Stimulated activated CD4-positive, alpha-beta T cell treated with anti-CD3 and anti-CD28 coated beads, Interleukin-1b, Interleukin-23, amount 100 ng/mL, for 24 hours (primary cell): ENCODE data around the gene USP44.
"Not testable (repeated sequence)": the region's sequence is repeated elsewhere in the genome, so short reads cannot be mapped to it uniquely, and the experiment has no call there.

Experiments
- DNase-seq, 4 experiments: peaks; one replicate each; pipeline ENCODE4 v3.0.0-alpha.2; 2020; ENCODE audit warnings: low read depth in 4 of 4, low spot score in 1 of 4

USP44 gene

GRCh38 chr12:95551305-95551704 is at the start of gene USP44:
Gene USP44 (minus strand): TSS chr12:95551476. CDS start chr12:95534256, 17,220 bp downstream.
- no peak for DNase-seq

GRCh38 chr12:95600567-95600966 is 49.3 kb upstream of the USP44 start:
- no peak for DNase-seq

GRCh38 chr12:95599880-95600279 is 48.6 kb upstream of the USP44 start:
- DNase-seq: no peak

- DNase-seq: no peak
Observed at GRCh38 chr12:95594136-95594535, 42.9 kb upstream of the USP44 start.

- no peak for DNase-seq
Observed at GRCh38 chr12:95593266-95593871, 42.1 kb upstream of the USP44 start.

- DNase-seq: no peak
Observed at GRCh38 chr12:95591731-95592130, 40.5 kb upstream of the USP44 start.

- no peak for DNase-seq
Observed at GRCh38 chr12:95590775-95591174, 39.5 kb upstream of the USP44 start.

GRCh38 chr12:95583933-95584332 is 32.7 kb upstream of the USP44 start:
- DNase-seq: no peak

GRCh38 chr12:95582230-95583058 is 31.2 kb upstream of the USP44 start:
- DNase-seq: no peak

- DNase-seq: no peak
Observed at GRCh38 chr12:95577820-95578219, 26.5 kb upstream of the USP44 start.

- DNase-seq: no peak
Observed at GRCh38 chr12:95574799-95575452, 23.6 kb upstream of the USP44 start.

- DNase-seq: no peak
Observed at GRCh38 chr12:95573951-95574576, 22.8 kb upstream of the USP44 start.

GRCh38 chr12:95571369-95571768 is 20.1 kb upstream of the USP44 start:
- no peak for DNase-seq

- not testable (repeated sequence) for DNase-seq
Observed at GRCh38 chr12:95568045-95568444, 16.8 kb upstream of the USP44 start.

GRCh38 chr12:95557625-95558024 is 6.3 kb upstream of the USP44 start:
- DNase-seq: no peak

GRCh38 chr12:95554532-95555071 is 3.3 kb upstream of the USP44 start:
- no peak for DNase-seq

GRCh38 chr12:95553197-95553943 is 2.1 kb upstream of the USP44 start:
- DNase-seq: no peak

- DNase-seq: no peak
Observed at GRCh38 chr12:95551913-95552516, 739 bp upstream of the USP44 start.

GRCh38 chr12:95549392-95550084 is 1.7 kb downstream of the USP44 start:
- no peak for DNase-seq
